Heart right ventricle (tissue), 16 donors: Measurements from ENCODE around the gene EXOC2. TPM values are rescaled to one million over a fixed set of nuclear protein-coding genes. Genes with fewer than 3 reads are reported as not detected.

Experiments used
- ATAC-seq, 8 donors: fragments of 200-7000 bp; cut with Tn5 transposase; one replicate each; pipeline ENCODE4 v1.9.1; 2020; ENCODE audit warnings: mild to moderate bottlenecking in 8 of 8, moderate library complexity in 8 of 8, moderate number of reproducible peaks in 1 of 8
- DNase-seq, 2 donors: peaks; one replicate each; pipeline ENCODE4 v3.0.0-alpha.2; 2020
- H3K27ac ChIP-seq, 10 donors: fragments of 200-600 bp; sonication (generic) in 2 of 10; one replicate each; pipeline versions ENCODE4 v1.5.0 to v1.8.0; 2020 to 2022; ENCODE audit warnings: mild to moderate bottlenecking in 3 of 10
- H3K27me3 ChIP-seq, 7 donors: fragments of 200-600 bp; one replicate each; pipeline ENCODE4 v1.8.0; 2021 to 2022; ENCODE audit warnings: mild to moderate bottlenecking in 2 of 7
- H3K36me3 ChIP-seq, 9 donors: fragments of 200-600 bp; sonication (generic) in 1 of 9; one replicate each; pipeline versions ENCODE4 v1.5.0 to v1.8.0; 2020 to 2022; ENCODE audit warnings: mild to moderate bottlenecking in 2 of 9
- H3K4me1 ChIP-seq, 9 donors: fragments of 200-600 bp; sonication (generic) in 1 of 9; one replicate each; pipeline versions ENCODE4 v1.5.0 to v1.8.0; 2020 to 2022; ENCODE audit warnings: mild to moderate bottlenecking in 4 of 9
- H3K4me3 ChIP-seq, 10 donors: fragments of 200-600 bp; sonication (generic) in 2 of 10; one replicate each; pipeline versions ENCODE4 v1.5.0 to v1.8.0; 2020 to 2022; ENCODE audit warnings: mild to moderate bottlenecking in 7 of 10, moderate library complexity in 2 of 10
- H3K9me3 ChIP-seq, 11 donors: fragments of 200-600 bp in 10 of 11; sonication (generic) in 2 of 11; one replicate each; pipeline versions ENCODE4 v1.5.0 to v1.8.0; 2013 to 2022; ENCODE audit warnings: mild to moderate bottlenecking in 2 of 11, control low read depth in 1 of 11, moderate library complexity in 1 of 11
- CTCF ChIP-seq, 9 donors: fragments of 200-600 bp; sonication (generic) in 2 of 9; IDR thresholded peaks; one replicate each; pipeline versions ENCODE4 v1.5.0 to v1.8.0; 2021 to 2022; ENCODE audit warnings: antibody characterized with exemption in 9 of 9, mild to moderate bottlenecking in 5 of 9, moderate library complexity in 1 of 9
- WGBS, 2 donors: extraction: QIAGEN DNeasy Blood & Tissue Kit; methylation state at CpG; one replicate each; pipeline ENCODE4 v1.1.7; 2013; ENCODE audit warnings: inconsistent platforms in 1 of 2; 5-methylcytosine and 5-hydroxymethylcytosine counted together
- intact Hi-C, 10 donors: fragments of 100-400 bp; cut with DNase I; formaldehyde crosslinking; loops; one replicate each; pipeline versions ENCODE4 v1.11.1 to v1.14.2; 2022
- polyA plus RNA-seq, 2 donors: library from polyadenylated mRNA; stranded (reverse); fragments of 200-250 nt; gene quantifications; one replicate each; pipeline ENCODE4 v1.2.3, GENCODE V29; 2013
- total RNA-seq, 10 donors: library from RNA; stranded (reverse); fragmentation: NEBNext Ultra II Directional in 3 of 10; extraction: Animal tissue kit (Norgen Biotek cat#: 25700) in 3 of 10; gene quantifications; one replicate each; pipeline versions ENCODE4 v1.2.1 to v1.2.4, GENCODE V29; 2021 to 2023
- donor health status: Arrhythmogenic right ventricular cardiomyopathy.
- donor health status: ischemic (EF 13 %, LVEDD 7.1; RV severe dilation, severe dysfunction).
- donor health status: healthy with polysubstance abuse.
- donor health status: DM: no; HTN: yes; CAD: no.
- donor health status: DM: no; HTN: no; CAD: no.
- donor health status: ischemic (EF 25% LVEDD 6.9; RV normal size, moderate dysfunction).
- donor health status: ischemic (EF 25% LVEDD 5.7; RV mildly dilated, moderate dysfunction).
- donor health status: healthy.
- donor health status: DM: yes; HTN: yes; CAD: no.
- donor health status: Ischemic cardiomyopathy.
- donor health status: ischemic (EF 35%, LVEDD 5.7; RV mildly dilated, moderate dysfunction).
- donor health status: nonischemic (EF 11% LVEDD 7.7; RV severe dilation, severe dysfunction).
- donor health status: DM: yes; HTN: yes; CAD: no.
- donor health status: PGD.
- donor health status: ischemic (EF 29% LVEDD 5.4; RV normal size, mild dysfunction).
- donor health status: nonischemic (EF 23%, LVEDD 6.1; RV moderate dilation, normal function).

EXOC2 gene
- total and polyA plus RNA-seq, 12 donors = 4.0 to 18.4 (median 12.9) TPM

DNA sequence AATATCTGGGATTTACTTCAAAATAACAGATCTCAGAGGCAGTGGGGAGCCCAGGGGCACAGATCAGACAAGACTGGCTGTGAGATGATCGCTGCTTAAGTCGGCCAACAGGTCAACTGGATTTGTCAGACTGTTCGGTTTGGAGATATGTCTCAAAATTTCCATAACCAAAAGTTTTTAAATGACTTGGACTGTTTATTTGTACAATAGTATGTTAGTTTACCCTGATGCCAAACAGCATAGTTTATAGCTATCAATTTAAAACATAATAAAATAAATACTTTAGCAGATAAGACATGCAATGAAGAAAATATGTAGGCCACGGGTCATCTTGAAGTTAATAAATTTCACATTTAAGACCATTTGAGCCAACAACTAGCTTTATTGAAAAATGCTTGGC lies 174.7 kb downstream of the EXOC2 start:
- no peak for ATAC-seq
- Histone ChIP-seq H3K4me3 (no peak overlapping the region), H3K9me3 (peaks cover 0 to 19% (median 8%) of the 10 kb centered on the region in 11 donors), H3K27me3 (no peaks in the 10 kb centered on the region), H3K27ac (no peak overlapping the region), H3K36me3 (peaks cover 0 to 31% (median 0%) of the 10 kb centered on the region in 9 donors), H3K4me1 (no peaks in the 10 kb centered on the region)
- no peak for DNase-seq
- intact Hi-C loops = no loop called here
- 96 to 97% methylated on average over 4 of the region's 4 CpGs for WGBS, 2 donors
- no peak for TF ChIP-seq CTCF (IDR thresholded peaks at IDR 0.05)

DNA sequence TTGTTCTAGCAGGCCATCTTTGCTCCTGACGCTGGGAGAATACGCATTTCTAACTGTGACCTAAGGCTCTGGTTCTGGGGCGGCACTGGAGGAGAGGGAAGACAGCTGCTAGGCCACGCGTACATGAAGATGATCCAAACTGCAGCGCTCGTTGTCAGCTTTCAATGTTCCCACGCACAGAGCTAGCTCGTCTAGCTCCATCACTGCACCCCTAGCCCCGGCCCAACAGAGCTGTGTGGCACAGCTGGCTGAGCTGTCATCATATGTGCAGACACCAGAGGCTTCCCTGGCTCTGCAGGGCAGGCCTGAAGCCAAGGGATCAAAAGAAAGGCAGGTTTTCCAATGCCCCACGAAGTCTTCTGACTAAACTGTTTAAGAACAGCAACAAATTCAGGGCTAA lies 176.7 kb downstream of the EXOC2 start:
- H3K4me3 ChIP-seq = no peak overlapping the region
- H3K27me3 ChIP-seq = no peaks in the 10 kb centered on the region
- WGBS, 2 donors = 93 to 96% methylated on average over 11 of the region's 11 CpGs
- intact Hi-C loops = no loop called here
- ATAC-seq = no peak
- DNase-seq = no peak
- no peak for TF ChIP-seq CTCF (IDR thresholded peaks at IDR 0.05)
- no peak overlapping the region for H3K27ac ChIP-seq
- no peaks in the 10 kb centered on the region for H3K4me1 ChIP-seq
- H3K9me3 ChIP-seq = peaks cover 0 to 19% (median 8%) of the 10 kb centered on the region in 11 donors
- H3K36me3 ChIP-seq = peaks cover 0 to 23% (median 0%) of the 10 kb centered on the region in 9 donors

DNA sequence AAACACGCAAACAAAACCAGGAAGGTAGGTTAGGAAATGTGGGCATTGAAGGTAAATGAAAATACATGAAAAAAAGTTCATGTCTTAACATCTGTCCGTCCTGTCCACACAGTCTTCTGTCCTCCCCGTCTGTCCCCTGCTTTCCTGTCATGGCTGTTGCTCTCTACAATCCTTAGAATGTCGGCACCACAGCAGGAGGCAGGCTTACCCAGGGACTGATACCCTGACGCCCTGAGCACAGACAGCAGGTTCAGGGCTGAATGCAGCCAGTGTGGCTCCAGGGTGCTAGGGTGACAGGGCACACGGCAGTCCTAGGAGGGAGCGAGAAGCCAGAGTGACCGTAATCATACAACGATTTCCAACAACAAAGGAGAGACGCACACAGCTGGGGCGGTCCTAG lies 177.7 kb downstream of the EXOC2 start:
- H3K36me3 ChIP-seq = peaks cover 0 to 22% (median 0%) of the 10 kb centered on the region in 9 donors
- no peaks in the 10 kb centered on the region for H3K4me1 ChIP-seq
- no peak overlapping the region for H3K27ac ChIP-seq
- WGBS, 2 donors = 89 to 95% methylated on average over 11 of the region's 11 CpGs
- no peak for TF ChIP-seq CTCF (IDR thresholded peaks at IDR 0.05)
- no peak for DNase-seq
- peaks cover 0 to 19% (median 8%) of the 10 kb centered on the region in 11 donors for H3K9me3 ChIP-seq
- no peaks in the 10 kb centered on the region for H3K27me3 ChIP-seq
- intact Hi-C loops = no loop called here
- no peak overlapping the region for H3K4me3 ChIP-seq
- ATAC-seq = no peak

- no peak overlapping the region for H3K27ac ChIP-seq
- no peak for TF ChIP-seq CTCF (IDR thresholded peaks at IDR 0.05)
- peak in 1 of 8 donors; percentile 37 for ATAC-seq
- peaks cover 0 to 5% (median 0%) of the 10 kb centered on the region in 9 donors for H3K4me1 ChIP-seq
- H3K36me3 ChIP-seq = peaks cover 0 to 22% (median 0%) of the 10 kb centered on the region in 9 donors
- H3K27me3 ChIP-seq = no peaks in the 10 kb centered on the region
- 84 to 88% methylated on average over 12 of the region's 12 CpGs for WGBS, 2 donors
- H3K4me3 ChIP-seq = no peak overlapping the region
- DNase-seq = no peak
- intact Hi-C loops = no loop called here
- peaks cover 0 to 19% (median 8%) of the 10 kb centered on the region in 11 donors for H3K9me3 ChIP-seq
These were observed 178.5 kb downstream of the EXOC2 start for GRCh38 chr6:514396-514978.
